ENCODE measurements around the gene CCNYL1.

CCNYL1 gene

GRCh38 chr2:207772081-207772843 is 60.8 kb downstream of the CCNYL1 start:
- H3K36me3 Mint-ChIP-seq (ENCODE audit: low read depth): no peaks in the 10 kb centered on the region
- no peaks in the 10 kb centered on the region for H3K9me3 Mint-ChIP-seq
- H3K4me1 Mint-ChIP-seq (ENCODE audit: low read depth): peaks cover 21% of the 10 kb centered on the region
- no peak overlapping the region for H3K27ac Mint-ChIP-seq
- peaks cover 41% of the 10 kb centered on the region for H3K27me3 Mint-ChIP-seq (ENCODE audit: low read depth)
- H3K4me3 Mint-ChIP-seq: no peak overlapping the region

GRCh38 chr2:207772844-207773205 is 61.4 kb downstream of the CCNYL1 start:
- Mint-ChIP-seq H3K9me3 (no peaks in the 10 kb centered on the region), H3K27me3 (ENCODE audit: low read depth) (peaks cover 35% of the 10 kb centered on the region), H3K4me3 (no peak overlapping the region), H3K36me3 (ENCODE audit: low read depth) (no peaks in the 10 kb centered on the region), H3K27ac (no peak overlapping the region), H3K4me1 (ENCODE audit: low read depth) (peaks cover 21% of the 10 kb centered on the region)

- H3K4me1 Mint-ChIP-seq (ENCODE audit: low read depth): peaks cover 12% of the 10 kb centered on the region
- H3K27ac Mint-ChIP-seq: no peak overlapping the region
- peaks cover 30% of the 10 kb centered on the region for H3K27me3 Mint-ChIP-seq (ENCODE audit: low read depth)
- no peak overlapping the region for H3K4me3 Mint-ChIP-seq
- no peaks in the 10 kb centered on the region for H3K36me3 Mint-ChIP-seq (ENCODE audit: low read depth)
- H3K9me3 Mint-ChIP-seq: no peaks in the 10 kb centered on the region
These were observed 64.0 kb downstream of the CCNYL1 start for GRCh38 chr2:207775473-207775872.

GRCh38 chr2:207777124-207777523 is 65.7 kb downstream of the CCNYL1 start:
- Mint-ChIP-seq H3K4me3 (no peak overlapping the region), H3K9me3 (no peaks in the 10 kb centered on the region), H3K27me3 (ENCODE audit: low read depth) (peaks cover 17% of the 10 kb centered on the region), H3K27ac (no peak overlapping the region), H3K4me1 (ENCODE audit: low read depth) (peaks cover 6% of the 10 kb centered on the region), H3K36me3 (ENCODE audit: low read depth) (no peaks in the 10 kb centered on the region)

GRCh38 chr2:207778298-207778882 is 67.0 kb downstream of the CCNYL1 start:
- no peak overlapping the region for H3K4me3 Mint-ChIP-seq
- H3K4me1 Mint-ChIP-seq (ENCODE audit: low read depth): peaks cover 6% of the 10 kb centered on the region
- H3K9me3 Mint-ChIP-seq: no peaks in the 10 kb centered on the region
- no peak overlapping the region for H3K27ac Mint-ChIP-seq
- no peaks in the 10 kb centered on the region for H3K36me3 Mint-ChIP-seq (ENCODE audit: low read depth)
- peaks cover 11% of the 10 kb centered on the region for H3K27me3 Mint-ChIP-seq (ENCODE audit: low read depth)

GRCh38 chr2:207779523-207779922 is 68.1 kb downstream of the CCNYL1 start:
- Mint-ChIP-seq H3K4me1 (ENCODE audit: low read depth) (peaks cover 6% of the 10 kb centered on the region), H3K27ac (no peak overlapping the region), H3K27me3 (ENCODE audit: low read depth) (peaks cover 9% of the 10 kb centered on the region), H3K9me3 (no peaks in the 10 kb centered on the region), H3K36me3 (ENCODE audit: low read depth) (no peaks in the 10 kb centered on the region), H3K4me3 (no peak overlapping the region)

- H3K4me1 Mint-ChIP-seq (ENCODE audit: low read depth): no peaks in the 10 kb centered on the region
- H3K27ac Mint-ChIP-seq: no peak overlapping the region
- no peak overlapping the region for H3K4me3 Mint-ChIP-seq
- peaks cover 11% of the 10 kb centered on the region for H3K27me3 Mint-ChIP-seq (ENCODE audit: low read depth)
- H3K9me3 Mint-ChIP-seq: no peaks in the 10 kb centered on the region
- H3K36me3 Mint-ChIP-seq (ENCODE audit: low read depth): no peaks in the 10 kb centered on the region
These were observed 71.0 kb downstream of the CCNYL1 start for GRCh38 chr2:207782238-207783030.

- H3K27me3 Mint-ChIP-seq (ENCODE audit: low read depth): peaks cover 17% of the 10 kb centered on the region
- no peaks in the 10 kb centered on the region for H3K9me3 Mint-ChIP-seq
- H3K4me3 Mint-ChIP-seq: no peak overlapping the region
- H3K27ac Mint-ChIP-seq: no peak overlapping the region
- no peaks in the 10 kb centered on the region for H3K36me3 Mint-ChIP-seq (ENCODE audit: low read depth)
- no peaks in the 10 kb centered on the region for H3K4me1 Mint-ChIP-seq (ENCODE audit: low read depth)
These were observed 72.1 kb downstream of the CCNYL1 start for GRCh38 chr2:207783514-207783913.

GRCh38 chr2:207784898-207785297 is 73.5 kb downstream of the CCNYL1 start:
- Mint-ChIP-seq H3K36me3 (ENCODE audit: low read depth) (no peaks in the 10 kb centered on the region), H3K27ac (no peak overlapping the region), H3K27me3 (ENCODE audit: low read depth) (peaks cover 12% of the 10 kb centered on the region), H3K4me3 (no peak overlapping the region), H3K4me1 (ENCODE audit: low read depth) (no peaks in the 10 kb centered on the region), H3K9me3 (no peaks in the 10 kb centered on the region)

GRCh38 chr2:207787017-207787416 is 75.6 kb downstream of the CCNYL1 start:
- H3K27ac Mint-ChIP-seq: no peak overlapping the region
- H3K36me3 Mint-ChIP-seq (ENCODE audit: low read depth): no peaks in the 10 kb centered on the region
- peaks cover 9% of the 10 kb centered on the region for H3K27me3 Mint-ChIP-seq (ENCODE audit: low read depth)
- no peaks in the 10 kb centered on the region for H3K9me3 Mint-ChIP-seq
- H3K4me3 Mint-ChIP-seq: no peak overlapping the region
- no peaks in the 10 kb centered on the region for H3K4me1 Mint-ChIP-seq (ENCODE audit: low read depth)

- Mint-ChIP-seq H3K9me3 (no peaks in the 10 kb centered on the region), H3K4me3 (no peak overlapping the region), H3K27ac (no peak overlapping the region), H3K27me3 (ENCODE audit: low read depth) (peaks cover 8% of the 10 kb centered on the region), H3K4me1 (ENCODE audit: low read depth) (peaks cover 3% of the 10 kb centered on the region), H3K36me3 (ENCODE audit: low read depth) (no peaks in the 10 kb centered on the region)
These were observed 76.4 kb downstream of the CCNYL1 start for GRCh38 chr2:207787800-207788199.

- no peaks in the 10 kb centered on the region for H3K9me3 Mint-ChIP-seq
These were observed 79.5 kb downstream of the CCNYL1 start for GRCh38 chr2:207790898-207791297.

GRCh38 chr2:207791579-207792243 is 80.3 kb downstream of the CCNYL1 start:
- H3K4me1 Mint-ChIP-seq (ENCODE audit: low read depth): peaks cover 3% of the 10 kb centered on the region
- no peaks in the 10 kb centered on the region for H3K36me3 Mint-ChIP-seq (ENCODE audit: low read depth)
- H3K27me3 Mint-ChIP-seq (ENCODE audit: low read depth): peaks cover 8% of the 10 kb centered on the region
- H3K27ac Mint-ChIP-seq: no peak overlapping the region
- H3K4me3 Mint-ChIP-seq: no peak overlapping the region
- no peaks in the 10 kb centered on the region for H3K9me3 Mint-ChIP-seq

More at GRCh38 chr2:207790898-207791297, 79.5 kb downstream of the CCNYL1 start:
- Mint-ChIP-seq H3K27me3 (ENCODE audit: low read depth) (peaks cover 8% of the 10 kb centered on the region), H3K27ac (no peak overlapping the region), H3K36me3 (ENCODE audit: low read depth) (no peaks in the 10 kb centered on the region), H3K4me1 (ENCODE audit: low read depth) (peaks cover 3% of the 10 kb centered on the region), H3K4me3 (no peak overlapping the region)

- Mint-ChIP-seq H3K4me1 (ENCODE audit: low read depth) (peaks cover 3% of the 10 kb centered on the region), H3K27me3 (ENCODE audit: low read depth) (peaks cover 6% of the 10 kb centered on the region), H3K27ac (no peak overlapping the region), H3K9me3 (no peaks in the 10 kb centered on the region), H3K4me3 (no peak overlapping the region), H3K36me3 (ENCODE audit: low read depth) (no peaks in the 10 kb centered on the region)
These were observed 80.9 kb downstream of the CCNYL1 start for GRCh38 chr2:207792244-207792785.
